Stimulated activated CD4-positive, alpha-beta T cell treated with anti-CD3 and anti-CD28 coated beads, Interleukin-12 subunit alpha, Interleukin-12 subunit beta, amount 100 ng/mL, for 4 hours (primary cell): Measurements from ENCODE around the gene EIF3L.
"Not testable (repeated sequence)": the region's sequence is repeated elsewhere in the genome, so short reads cannot be mapped to it uniquely, and the experiment has no call there.

ENCODE experiments used
- DNase-seq: peaks from one replicate; pipeline ENCODE4 v3.0.0-alpha.2; 2020

EIF3L gene

DNA sequence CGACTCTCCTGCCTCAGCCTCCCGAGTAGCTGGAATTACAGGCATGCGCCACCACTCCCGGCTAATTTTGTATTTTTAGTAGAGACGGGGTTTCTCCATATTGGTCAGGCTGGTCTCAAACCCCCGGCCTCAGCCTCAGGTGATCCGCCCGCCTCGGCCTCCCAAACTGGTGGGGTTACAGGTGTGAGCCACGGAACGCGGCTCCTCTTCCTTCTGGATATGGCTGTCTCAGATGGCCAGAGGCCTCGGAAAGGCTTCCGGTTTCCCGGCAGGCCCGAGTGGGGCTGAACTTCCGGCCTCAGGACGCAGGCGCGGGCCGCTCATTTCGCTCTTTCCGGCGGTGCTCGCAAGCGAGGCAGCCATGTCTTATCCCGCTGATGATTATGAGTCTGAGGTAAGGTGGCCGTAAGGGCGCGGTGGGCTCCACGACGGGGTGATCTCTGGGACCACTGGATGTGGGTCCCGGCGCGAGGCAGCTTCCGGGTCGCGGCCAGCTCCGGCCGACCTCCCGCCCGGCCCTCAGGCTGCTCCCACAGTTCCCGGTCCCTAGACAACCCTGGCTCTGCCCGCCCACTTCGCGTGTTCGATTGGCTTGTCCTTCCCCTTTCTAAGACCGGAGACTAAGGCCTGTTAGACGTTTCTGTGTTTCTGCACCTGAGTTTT is at the start of gene EIF3L:
EIF3L (plus strand) TSS at position 331 of the 663 bp plus-strand sequence; CDS start at position 362, 31 bp downstream.
- peak; percentile 85 for DNase-seq

- DNase-seq = not testable (repeated sequence)
These were observed 49.2 kb upstream of the EIF3L start for GRCh38 chr22:37799979-37800378.

- no peak for DNase-seq
These were observed 47.3 kb upstream of the EIF3L start for GRCh38 chr22:37801946-37802309.

DNA sequence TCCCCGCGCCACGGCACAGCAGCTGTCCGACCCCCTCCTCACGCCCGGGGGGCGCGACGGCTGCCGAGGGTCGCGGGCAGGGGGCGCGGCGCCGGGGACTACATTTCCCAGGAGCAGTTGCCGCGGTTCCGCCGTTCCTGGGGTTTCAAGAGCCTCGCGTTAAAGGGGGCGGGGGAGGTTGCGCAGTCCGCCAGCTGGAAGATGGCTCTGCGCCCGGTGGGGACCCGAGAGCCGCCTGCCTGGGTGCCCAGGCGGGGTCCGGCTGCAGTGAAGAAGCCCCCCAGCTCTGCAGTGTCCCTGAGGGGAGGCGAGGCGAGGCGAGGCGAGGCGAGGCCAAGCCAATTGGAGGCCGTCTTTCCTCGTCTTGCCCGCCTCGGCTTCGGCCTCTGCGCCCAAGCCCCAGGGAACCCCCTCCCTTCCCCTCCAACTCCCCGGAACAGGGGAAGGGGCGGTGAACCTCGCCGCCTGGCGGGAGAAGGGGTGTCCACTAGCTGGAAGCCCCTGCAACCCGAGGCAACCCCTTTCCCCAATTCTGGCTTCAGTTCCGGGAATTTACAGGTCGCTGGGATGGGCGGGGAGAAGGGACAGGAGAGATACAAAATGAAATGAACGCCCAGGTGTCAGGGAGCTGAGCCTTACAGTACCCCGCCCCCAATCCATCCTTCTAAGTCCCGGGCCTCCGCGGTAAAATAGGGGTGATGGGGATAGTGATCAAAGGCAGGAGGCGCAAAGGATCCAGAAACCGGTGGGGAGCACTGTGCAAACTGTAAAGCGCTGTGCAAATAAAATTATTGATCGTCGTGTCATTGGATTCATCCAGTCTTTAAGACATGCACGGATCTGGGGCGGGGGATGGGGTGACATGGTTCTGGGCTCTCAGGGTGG is 46.7 kb upstream of the EIF3L start:
- peak; percentile 28 for DNase-seq

- no peak for DNase-seq
These were observed 46.0 kb upstream of the EIF3L start for GRCh38 chr22:37803195-37803638.

DNA sequence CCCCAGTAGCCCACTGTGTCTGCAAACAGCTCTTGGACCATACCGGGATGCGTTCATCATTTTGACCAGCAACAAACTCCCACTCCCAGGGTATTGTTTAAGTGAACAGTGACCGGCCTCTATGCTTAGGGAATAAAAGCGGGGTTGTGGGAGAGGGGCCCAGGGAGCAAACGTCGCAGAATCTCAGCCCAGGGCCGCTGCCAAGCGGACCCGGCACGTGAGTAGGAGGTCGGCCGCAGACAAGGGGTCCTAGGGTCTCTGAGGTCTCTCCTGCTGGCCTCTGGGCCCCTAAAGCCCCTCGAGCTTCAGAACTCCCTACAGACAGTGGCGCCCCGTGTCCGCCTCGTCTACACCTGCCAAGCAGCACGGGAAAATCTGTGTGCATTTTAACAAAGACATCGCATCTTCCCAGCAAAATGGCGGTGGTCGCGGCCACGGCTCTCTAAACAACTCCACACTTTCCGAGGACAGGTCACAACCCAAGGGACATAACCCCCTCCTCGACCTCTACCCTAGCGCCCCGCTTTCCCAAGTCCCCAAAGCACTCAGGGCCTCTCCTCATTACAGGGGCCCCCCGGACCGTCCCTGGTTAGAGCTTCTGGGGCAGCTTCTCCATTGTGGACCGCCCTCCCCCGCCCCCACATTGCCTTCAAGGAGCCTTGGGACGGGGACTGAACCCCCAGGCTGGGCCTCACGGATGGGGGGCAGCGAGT is 45.4 kb upstream of the EIF3L start:
- no peak for DNase-seq

DNA sequence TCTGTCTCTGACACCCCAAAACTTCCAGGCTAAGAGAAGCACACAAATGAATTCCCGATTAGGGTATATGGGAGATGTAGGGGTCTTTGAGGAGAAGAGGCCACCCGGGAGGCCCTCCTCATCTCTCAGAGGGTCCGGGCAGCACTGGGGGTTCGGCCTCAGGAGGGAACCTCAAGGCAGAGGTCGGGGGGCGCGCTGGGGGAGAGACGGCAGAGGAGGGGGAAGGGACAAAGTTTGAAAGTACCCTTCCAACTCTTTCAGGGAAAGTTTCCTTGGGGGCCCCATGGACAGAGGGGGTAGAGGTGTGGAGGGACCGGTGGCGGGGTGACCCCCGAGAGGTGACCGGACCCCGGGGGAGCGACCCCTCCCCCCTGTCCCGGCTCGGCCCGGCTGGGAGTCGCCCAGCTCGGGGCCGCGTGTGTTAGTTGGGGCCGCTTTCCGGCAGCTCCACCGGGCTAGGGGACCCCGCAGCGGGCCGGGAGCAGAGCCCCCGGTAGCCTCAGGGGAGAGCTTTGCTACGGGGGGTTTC is 44.8 kb upstream of the EIF3L start:
- no peak for DNase-seq

DNA sequence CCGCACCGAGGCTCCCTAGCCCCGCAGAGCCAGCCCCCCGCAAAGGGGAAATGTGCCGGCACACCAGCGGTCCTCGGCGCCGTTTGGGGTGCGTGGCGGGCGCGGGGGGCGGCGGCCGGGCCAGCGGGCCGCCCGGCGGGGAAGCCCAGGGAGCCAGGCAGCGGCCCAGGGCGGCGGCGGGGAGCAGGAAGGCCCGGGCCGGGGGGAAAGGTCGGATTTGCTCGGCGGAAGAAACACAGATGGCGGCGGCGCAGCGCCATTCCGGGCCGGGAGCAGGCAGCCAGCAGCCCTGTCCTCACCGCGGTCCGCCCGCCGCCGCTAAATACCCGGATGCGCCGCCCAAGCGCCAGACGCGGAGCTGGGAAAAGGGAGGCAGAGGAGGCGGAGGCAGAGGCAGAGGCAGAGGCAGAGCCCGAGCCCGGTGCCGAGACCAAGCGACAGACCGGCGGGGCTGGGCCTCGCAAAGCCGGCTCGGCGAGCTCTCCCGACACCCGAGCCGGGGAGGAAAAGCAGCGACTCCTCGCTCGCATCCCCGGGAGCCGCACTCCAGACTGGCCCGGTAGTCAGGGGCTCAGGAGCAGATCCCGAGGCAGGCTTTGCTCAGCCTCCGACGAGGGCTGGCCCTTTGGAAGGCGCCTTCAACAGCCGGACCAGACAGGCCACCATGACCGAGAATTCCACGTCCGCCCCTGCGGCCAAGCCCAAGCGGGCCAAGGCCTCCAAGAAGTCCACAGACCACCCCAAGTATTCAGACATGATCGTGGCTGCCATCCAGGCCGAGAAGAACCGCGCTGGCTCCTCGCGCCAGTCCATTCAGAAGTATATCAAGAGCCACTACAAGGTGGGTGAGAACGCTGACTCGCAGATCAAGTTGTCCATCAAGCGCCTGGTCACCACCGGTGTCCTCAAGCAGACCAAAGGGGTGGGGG is 44.1 kb upstream of the EIF3L start:
- peak; percentile 68 for DNase-seq

- no peak for DNase-seq
These were observed 43.4 kb upstream of the EIF3L start for GRCh38 chr22:37805810-37806277.

DNA sequence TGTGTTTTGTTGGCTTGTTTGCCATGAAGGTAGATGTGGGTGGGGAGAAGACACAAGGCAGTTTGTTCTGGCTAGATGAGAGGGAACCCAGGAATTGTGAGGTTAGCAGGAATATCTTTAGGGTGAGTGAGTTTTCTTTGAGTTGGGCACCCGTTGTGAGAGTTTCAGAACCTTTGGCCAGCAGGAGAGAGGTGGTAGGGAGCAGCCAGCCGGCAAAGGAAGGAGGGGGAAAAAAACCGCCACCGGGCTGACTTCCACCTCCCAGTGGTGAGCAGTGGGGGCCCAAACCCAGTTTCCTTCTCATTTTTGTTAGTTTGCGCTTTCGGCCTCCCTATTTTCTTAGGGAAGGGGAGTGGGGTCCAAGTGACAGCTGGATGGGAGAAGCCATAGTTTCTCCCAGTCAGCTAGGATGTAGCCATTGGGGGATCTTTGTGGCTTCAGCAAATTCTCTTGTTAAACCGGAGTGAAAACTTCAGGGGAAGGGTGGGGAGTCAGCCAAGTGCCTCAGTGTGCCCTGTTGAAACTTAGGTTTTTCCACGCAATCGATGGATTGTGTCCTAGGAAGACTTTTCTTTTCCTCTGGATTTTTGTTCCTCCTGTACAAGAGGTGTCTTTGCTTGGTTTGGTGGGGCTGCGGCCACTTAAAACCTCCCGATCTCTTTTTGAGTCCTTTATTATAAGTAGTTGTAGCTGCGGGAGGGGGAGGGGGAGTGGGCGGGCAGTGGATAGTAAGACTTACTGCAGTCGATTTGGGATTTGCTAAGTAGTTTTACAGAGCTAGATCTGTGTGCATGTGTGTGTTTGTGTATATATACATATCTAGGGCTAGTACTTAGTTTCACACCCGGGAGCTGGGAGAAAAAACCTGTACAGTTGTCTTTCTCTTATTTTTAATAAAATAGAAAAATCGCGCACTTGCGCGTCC is 42.5 kb upstream of the EIF3L start:
- no peak for DNase-seq

DNA sequence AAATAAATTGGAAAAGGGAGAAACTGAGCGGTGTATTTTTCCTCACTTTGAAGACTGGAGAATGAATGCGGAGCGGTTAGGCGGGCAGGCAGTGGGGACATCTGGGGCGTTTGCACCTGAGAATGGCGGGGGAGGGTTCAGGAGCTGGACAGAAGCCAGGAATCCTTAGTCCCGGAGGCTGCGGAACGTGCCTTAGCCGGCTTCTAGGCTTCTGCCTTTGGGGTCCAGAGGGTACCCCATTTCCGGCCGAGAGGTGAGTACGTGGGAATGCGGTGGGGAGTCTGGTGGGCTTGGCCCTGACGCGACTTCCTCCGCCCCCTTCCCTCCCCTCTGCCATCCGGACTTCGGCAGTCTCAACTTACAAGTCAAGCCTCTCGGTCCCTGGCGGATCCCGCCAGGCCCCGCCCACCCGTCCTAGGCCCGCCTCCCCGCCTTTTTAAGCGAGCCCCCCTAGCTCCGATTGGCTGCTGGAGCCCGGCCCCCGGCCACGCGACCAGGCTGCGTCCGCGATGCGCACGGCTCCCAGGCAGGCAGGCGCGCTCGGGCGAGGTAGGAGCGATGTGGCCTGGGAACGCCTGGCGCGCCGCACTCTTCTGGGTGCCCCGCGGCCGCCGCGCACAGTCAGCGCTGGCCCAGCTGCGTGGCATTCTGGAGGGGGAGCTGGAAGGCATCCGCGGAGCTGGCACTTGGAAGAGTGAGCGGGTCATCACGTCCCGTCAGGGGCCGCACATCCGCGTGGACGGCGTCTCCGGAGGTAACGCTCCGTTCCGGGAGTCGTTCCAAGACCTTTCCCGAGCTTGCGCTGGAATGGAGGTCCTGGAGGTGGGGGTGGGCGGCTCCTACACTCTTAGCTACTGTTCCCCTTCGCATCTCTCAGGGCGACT is 41.6 kb upstream of the EIF3L start, which contains the start of gene GCAT:
GCAT (plus strand) TSS at position 525 of the 884 bp plus-strand sequence; CDS start at position 559, 34 bp downstream.
- peak; percentile 89 for DNase-seq

- no peak for DNase-seq
These were observed 40.9 kb upstream of the EIF3L start for GRCh38 chr22:37808294-37808657.

DNA sequence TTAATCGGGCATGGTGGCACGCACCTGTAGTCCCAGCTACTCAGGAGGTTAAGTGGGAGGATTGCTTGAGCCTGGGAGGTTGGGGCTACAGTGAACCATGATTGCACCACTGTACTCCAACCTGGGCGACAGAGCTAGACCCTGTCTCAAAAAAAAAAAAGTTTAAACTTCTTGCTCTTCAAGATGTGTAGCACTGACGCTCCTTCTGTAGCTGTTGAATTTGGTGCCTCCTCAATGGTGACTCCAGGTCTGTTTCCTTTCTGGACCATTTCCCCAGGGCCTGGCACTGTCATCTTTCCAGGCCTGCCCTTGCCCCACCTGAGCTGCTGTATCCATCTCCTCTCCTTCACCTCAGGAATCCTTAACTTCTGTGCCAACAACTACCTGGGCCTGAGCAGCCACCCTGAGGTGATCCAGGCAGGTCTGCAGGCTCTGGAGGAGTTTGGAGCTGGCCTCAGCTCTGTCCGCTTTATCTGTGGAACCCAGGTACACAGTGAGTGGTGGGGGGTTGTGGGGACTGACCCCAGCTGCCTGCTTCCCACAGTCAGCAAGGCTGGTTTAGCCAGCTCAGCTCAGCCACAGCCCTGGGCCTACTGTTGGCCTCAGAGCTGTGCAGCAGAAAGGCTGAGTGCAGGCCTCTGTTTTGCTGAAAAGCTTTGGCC is 39.4 kb upstream of the EIF3L start:
- DNase-seq = no peak

DNA sequence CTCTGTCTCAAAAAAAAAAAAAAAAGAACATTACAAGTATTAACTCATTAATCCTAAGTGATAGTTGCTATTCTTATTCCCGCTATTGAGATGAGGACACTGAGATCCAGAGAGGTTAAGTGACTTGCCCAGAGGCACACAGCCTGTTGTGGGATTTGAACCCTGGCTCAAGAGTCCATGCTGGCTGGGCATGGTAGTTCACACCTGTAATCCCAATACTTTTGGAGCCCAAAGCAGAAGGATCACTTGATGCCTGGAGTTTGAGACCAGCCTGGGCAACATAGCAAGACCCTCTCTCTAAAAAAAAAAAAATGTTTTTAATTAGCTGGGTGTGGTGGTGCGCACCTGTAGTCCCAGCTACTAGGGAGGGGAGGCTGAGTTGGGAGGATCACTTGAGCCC is 37.4 kb upstream of the EIF3L start:
- DNase-seq = no peak

DNA sequence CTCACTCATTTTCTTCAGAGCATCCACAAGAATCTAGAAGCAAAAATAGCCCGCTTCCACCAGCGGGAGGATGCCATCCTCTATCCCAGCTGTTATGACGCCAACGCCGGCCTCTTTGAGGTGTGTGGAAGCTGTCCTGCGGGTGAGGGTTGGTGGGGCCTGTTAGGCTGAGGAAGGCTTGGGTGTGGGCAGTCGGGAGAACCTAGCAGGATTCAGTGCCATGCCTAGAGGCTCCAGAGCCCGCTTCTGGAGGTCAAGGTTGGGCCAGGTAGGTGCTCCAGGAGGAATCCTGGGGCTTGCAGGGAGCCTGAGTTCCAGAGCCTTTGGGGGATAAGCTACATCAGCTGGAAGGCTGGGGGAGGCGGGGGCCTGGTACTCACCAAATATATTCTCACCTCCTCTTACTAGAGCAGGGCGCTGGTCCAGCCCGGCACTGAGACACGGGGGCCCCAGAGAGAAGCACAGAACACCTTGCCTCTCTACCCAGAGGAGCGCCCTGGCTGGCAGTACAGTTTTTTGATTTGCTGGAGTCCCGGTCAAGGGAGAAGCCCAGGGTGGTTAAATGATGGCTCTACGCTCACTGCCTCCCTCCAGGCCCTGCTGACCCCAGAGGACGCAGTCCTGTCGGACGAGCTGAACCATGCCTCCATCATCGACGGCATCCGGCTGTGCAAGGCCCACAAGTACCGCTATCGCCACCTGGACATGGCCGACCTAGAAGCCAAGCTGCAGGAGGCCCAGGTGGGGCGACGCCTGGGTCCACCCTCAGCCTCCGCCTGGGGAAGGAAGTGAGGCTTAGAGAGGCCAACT is 36.1 kb upstream of the EIF3L start:
- no peak for DNase-seq

DNA sequence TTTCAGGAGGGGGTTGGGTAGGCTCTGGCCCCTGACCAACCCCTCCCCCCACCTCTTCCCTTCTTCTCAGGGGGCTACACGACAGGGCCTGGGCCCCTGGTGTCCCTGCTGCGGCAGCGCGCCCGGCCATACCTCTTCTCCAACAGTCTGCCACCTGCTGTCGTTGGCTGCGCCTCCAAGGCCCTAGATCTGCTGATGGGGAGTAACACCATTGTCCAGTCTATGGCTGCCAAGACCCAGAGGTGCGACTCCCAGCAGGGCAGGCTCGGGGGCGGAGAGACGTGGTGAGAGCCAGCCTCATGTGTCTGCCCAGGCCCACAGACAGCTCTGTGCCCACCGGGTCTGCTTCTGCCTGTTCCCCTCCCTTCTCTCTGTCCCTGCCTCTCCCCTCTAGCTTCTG is 33.6 kb upstream of the EIF3L start:
- no peak for DNase-seq

DNA sequence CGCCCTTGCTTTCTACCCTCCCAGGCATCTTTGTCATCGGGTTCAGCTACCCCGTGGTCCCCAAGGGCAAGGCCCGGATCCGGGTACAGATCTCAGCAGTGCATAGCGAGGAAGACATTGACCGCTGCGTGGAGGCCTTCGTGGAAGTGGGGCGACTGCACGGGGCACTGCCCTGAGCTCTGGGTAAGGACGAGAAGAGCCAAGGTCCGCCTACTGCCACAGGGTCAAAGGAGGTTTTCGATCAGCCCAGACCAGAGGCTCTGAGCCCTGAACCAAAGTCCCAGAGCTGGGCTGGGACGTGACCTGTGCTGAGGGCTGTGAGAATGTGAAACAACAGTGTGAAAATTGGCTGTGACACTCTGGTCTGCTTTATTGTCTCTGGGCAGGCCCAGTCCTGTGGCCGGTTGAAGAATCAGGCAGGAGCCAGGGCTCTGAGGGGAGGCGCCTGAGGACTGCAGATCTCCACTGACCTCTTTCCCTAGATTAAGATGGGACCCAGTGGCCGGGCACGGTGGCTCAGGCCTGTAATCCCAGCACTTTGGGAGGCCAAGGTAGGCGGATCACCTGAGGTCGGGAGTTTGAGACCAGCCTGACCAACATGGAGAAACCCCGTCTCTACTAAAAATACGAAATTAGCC is 32.6 kb upstream of the EIF3L start:
- DNase-seq = no peak
